ENCODE data around the gene ITGA5.

DNA sequence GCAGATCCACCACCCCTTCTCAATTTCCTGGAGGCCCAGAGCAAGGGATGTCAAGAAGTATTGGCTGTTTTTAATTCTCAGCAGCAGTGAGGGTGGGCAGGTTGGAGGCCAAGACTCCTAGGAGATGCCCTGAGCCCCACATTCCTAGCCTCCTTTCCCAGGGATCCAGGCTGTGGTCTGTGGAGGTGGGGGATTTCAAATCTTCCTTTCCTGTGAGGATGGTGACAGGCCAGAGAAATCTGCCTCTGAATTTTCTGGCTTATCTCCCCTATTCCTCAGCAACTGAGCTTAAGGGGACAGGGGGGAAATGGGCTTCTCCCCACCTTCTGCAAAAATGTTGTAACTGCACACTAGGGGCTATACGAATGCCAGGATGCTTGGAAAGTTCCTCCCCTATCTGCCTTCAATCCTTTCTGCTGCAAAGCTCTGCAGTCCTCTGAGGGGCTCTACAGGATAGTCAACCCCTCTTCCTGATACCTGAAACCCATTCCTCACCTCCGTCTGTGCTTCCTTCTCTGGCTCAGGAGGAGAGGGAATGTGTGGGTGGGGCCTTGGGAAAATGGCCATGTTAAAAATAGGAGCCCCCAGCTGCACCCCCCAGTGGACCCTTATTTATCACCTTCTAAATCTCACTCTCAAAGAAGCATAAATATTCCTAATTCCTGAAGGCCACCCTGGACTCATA lies 61.4 kb downstream of the ITGA5 start:
- TF ChIP-seq EP300 (IDR thresholded peaks at IDR 0.05; ENCODE audit: low read depth in 2 of 2, low read length in 2 of 2), result no peak
- TF ChIP-seq EP300 (CRISPR knock-in tag; IDR thresholded peaks at IDR 0.05; ENCODE audit: borderline replicate concordance), result no peak
- no peak for TF ChIP-seq SMARCC2 (IDR thresholded peaks at IDR 0.05)
- TF ChIP-seq ZKSCAN5 (CRISPR knock-in tag; IDR thresholded peaks at IDR 0.05), result no peak
- no peak for TF ChIP-seq PCBP2 (optimal IDR thresholded peaks at IDR 0.05; ENCODE audit: low read depth, low read length, poor library complexity, severe bottlenecking)
- TF ChIP-seq REL (CRISPR knock-in tag; conservative IDR thresholded peaks at IDR 0.05), result no peak
- TF ChIP-seq MEIS1 (CRISPR knock-in tag; IDR thresholded peaks at IDR 0.05; ENCODE audit: borderline replicate concordance), result no peak
- TF ChIP-seq SIN3A (IDR thresholded peaks at IDR 0.05; ENCODE audit: borderline replicate concordance, low read depth, low read length), result no peak
- TF ChIP-seq POLR2A (IDR thresholded peaks at IDR 0.05; ENCODE audit: insufficient read depth in 1 of 2, low read depth in 2 of 2, low read length in 2 of 2), result no peak
- no peak for TF ChIP-seq POLR2AphosphoS5 (IDR thresholded peaks at IDR 0.05; ENCODE audit: low read depth, low read length)
